Eye (tissue), 1 donor: Measurements from ENCODE around the gene C5orf15.
"Not testable (repeated sequence)": the region's sequence is repeated elsewhere in the genome, so short reads cannot be mapped to it uniquely, and the experiment has no call there.

Experiments used
- DNase-seq: peaks from one replicate; pipeline ENCODE4 v3.0.0-alpha.2; 2015

Gene C5orf15

DNA sequence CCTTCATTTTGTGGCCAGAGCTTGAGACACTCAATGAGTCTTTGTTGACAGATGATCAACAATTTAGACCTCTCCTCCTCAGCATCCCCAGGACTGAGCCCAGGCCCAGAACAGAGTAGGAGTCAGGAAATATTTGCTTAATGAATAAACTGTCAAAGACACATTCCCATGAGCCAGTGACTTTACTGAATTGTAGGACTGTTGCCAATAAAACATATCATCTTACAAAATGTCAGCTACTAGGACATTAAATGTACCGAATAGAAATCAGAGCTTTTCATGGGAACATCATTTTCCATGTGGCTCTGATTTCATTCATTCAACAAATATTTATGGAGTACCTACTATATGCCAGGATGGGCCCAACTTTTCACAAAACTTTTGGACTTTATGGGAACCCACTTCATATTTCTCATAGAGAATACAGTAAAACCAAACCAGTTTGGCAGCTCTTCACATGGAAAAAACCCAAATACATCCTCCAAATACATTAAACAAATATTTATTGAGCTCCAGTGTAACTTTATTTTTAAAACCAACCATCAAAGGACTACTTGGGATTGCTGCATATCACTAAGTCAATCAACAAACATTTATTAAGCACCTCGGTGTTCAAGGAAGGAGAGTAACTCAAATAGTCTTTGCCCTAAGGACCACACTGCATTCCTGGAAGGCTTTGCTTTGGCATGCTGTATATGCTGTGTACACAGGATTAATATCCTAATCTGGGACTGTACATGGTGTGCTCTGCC is 24.9 kb upstream of the C5orf15 start:
- DNase-seq = no peak

DNA sequence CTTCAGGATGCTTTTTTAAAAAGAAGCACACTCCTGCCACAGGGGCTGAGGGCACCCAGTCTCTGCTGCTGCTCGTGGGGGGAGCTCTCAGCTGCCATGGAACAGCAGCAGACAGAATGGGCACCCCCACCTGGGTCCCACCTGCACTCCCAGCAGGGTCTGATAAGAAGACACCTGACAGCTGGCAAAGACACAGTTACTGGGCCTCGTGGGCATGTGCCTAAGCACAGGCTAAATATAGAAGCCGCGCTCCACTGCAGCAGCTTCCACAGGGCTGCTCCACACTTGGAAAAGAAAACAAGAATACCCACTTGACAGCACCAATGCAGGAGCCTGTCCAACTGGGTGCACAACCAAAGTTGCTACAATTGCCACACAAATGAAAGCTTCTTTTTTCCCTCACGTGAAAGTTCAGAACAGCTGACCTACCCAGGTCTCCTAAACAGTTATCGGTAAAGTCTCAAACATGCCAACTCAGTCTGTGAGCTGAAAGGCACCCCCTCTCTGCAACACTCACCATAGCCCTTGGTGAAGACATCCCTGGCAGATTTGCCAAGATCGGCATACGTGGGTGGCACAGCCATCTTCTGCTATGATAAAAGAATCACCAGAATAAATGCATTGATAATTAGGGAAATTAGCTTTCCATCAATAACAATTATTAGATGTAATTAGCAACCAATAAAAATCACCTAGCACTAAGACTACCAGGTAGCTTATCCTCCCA is 24.2 kb upstream of the C5orf15 start:
- no peak for DNase-seq

DNA sequence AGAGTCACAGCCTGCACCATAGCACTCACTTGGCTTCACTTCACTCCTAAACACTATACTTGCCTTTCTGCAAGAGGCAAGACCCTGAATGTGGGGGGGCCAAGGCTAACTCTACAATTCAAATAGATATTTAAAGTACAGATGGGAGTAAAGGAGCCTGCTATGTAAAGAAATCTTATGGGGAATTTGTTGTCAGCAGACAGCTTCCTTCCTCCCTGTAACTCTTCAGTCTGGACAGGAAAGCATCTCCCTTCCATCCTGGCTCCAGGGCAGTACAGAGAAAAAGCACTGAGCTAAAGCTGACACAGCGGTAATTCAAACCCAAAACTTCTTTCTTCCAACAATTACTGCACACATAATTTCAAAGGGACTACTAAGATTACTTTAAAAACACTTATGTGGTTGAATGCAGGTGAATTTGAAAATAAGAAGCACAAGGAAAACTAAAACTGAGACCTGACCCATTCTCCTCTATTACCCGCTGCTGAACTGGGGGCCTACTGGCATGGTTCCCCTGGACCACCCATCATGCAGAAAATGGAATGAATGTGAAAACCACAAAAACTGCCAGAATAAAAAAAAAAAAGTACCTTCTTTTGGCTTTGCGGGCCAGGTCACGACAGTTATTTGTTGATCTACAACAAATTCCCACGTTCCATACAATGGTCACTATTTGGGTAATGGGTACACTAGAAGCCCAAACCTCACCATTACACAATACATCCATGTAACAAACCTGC is 22.9 kb upstream of the C5orf15 start:
- DNase-seq = no peak

GRCh38 chr5:133990396-133990795 is 22.0 kb upstream of the C5orf15 start:
- DNase-seq = no peak

DNA sequence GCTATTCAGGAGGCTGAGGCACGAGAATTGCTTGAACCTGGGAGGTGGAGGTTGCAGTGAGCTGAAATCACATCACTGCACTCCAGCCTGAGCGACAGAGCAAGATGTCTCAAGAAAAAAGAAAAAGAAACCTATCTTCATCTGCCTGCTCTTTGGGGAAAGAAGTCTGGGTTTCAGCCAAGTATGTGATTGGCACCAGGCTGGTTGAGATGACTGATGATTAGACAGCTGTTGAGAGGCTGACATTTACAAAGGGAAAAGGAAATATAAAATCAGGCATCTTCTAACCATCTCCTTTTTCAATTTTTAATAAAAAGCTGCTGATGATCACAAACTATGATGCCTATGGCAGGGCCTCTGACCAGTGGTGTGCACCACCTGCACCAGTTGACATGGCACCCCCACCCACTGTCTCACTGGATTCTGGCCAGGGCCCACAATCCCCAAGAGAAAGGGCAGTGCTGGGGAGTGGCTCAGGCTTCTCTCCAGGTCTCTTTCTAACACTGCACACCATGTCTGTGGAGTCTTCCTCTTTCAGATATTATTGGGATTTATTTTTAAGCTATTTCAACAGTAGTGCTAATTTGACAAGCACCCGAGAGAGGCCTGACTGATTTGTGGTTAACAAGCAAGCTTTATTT is 17.2 kb upstream of the C5orf15 start:
- no peak for DNase-seq

- DNase-seq = no peak
Measured at GRCh38 chr5:133983674-133984073, 15.2 kb upstream of the C5orf15 start.

- DNase-seq = no peak
Measured at GRCh38 chr5:133981714-133982113, 13.3 kb upstream of the C5orf15 start.

GRCh38 chr5:133980652-133981051 is 12.2 kb upstream of the C5orf15 start:
- no peak for DNase-seq

DNA sequence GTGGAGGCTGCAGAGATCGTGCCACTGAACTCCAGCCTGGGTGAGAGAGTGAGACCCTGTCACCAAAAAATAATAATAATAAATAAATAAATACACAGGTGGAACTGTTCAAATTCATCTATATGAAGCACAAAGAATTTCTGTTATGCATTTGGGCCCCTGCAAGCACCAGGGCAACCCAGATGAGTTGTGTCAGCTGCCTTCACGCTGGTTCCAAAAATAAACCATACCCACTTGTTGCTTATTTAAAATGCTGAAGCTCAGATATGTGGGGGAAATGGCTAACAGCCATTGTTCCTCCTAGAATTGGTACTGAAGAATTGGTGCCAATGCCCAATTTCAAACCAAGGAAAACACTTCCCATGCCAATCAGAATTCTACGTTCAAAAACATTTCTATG is 10.5 kb upstream of the C5orf15 start:
- DNase-seq = no peak

DNA sequence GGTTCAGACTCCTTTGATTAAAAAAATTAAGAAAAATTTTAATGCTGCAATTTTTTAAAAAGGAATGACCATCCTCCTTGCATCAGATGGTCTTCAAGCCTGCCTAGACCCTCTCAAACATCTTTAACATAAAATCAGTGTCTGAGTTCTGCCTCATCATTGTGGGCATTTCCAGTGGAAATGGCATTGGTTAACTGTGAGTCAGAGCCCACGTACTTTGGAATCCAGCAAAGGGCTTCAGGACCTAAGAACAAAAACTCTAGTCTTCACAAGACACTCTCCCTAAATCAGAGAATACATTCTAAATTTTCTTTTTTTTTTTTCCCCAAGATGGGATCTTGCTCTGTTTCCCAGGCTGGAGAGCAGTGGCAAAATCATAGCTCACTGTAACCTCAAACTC is 9.4 kb upstream of the C5orf15 start:
- no peak for DNase-seq

DNA sequence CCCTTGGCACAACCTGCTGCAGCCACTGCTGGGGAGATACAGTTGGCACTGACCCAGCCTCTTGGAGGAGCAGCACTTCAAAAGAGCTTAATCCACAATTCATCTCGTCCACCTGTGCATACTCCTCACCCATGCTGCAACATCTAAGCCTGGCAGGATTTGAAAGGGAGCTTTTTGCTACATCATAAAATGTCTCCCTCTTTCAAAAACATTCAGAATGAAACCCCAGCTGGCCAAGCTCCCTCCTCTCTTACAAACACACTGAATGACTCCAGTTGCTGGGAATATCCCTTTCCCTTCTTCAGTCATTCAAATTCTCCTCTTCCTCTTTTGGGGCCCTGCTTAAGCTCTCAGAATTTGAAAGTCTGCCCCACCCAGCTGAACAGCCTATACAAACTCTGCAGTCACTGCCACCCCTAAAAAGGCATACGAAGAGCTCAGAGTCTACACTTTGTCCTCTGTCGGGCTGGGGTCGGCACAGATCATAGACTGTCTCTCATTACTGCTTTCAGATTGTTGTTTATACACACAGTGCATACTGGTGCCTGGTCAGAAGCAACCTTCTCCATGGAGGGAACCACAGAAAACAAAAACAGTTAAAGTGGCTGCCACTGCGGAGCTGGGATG is 8.8 kb upstream of the C5orf15 start:
- DNase-seq = no peak

- not testable (repeated sequence) for DNase-seq
Measured at GRCh38 chr5:133975546-133975945, 7.1 kb upstream of the C5orf15 start.

GRCh38 chr5:133974142-133974541 is 5.7 kb upstream of the C5orf15 start:
- DNase-seq = no peak

DNA sequence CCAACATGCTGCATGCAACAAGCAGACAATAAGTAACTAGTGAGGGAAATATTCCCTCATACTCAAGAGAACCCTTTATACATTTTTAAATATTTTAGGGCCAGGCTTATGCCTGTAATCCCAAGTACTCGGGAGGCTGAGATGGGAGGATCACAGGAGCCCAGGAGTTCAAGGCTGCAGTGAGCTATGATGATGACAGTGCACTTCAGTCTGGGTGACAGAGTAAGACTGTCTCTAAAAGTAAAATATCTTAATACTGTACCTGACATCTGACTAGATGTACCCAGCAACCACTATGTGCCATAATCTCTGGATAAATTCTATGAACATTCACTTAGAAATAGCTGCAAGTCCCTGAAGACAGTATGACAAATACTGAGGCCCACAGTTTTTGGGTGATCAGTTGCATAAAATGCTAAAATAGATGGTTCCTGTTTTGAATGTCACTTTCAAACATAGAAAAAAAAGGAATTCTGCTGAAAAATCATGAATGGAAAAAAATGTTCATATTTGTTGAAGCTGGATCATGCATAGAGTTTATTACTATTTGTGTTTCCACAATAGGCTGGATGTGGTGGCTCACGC is 2.0 kb upstream of the C5orf15 start:
- DNase-seq = no peak

GRCh38 chr5:133969654-133970324 is 1.4 kb upstream of the C5orf15 start:
- no peak for DNase-seq

- no peak for DNase-seq
Measured at GRCh38 chr5:133967698-133968203, 674 bp downstream of the C5orf15 start.

GRCh38 chr5:133967124-133967523 is 1.3 kb downstream of the C5orf15 start:
- no peak for DNase-seq

GRCh38 chr5:133966090-133966489 is 2.3 kb downstream of the C5orf15 start:
- no peak for DNase-seq

DNA sequence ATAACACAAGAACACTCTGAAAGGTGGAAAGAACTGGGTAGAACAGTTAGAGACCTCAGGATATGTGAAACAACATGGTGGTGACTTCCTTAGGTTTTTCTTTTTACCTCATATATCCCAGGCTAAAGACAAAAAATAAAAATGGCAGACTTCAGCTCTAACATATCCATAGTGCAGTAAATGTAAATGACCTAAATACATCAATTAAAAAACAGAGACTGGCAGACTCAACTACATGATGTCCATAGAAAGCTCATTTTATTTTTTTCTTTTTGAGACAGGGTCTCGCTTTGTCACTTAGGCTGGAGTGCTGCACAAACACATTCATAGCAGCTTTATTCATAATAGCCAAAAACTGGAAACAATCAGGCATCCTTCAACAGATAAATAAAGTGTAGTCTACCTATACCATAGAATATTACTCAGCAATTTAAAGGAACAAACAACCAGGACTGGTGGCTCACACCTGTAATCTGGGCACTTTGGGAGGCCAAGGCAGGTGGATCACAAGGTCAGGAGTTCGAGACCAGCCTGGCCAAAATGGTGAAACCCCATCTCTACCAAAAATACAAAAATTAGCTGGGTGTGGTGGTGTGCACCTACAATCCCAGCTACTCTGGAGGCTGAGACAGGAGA is 4.8 kb downstream of the C5orf15 start:
- no peak for DNase-seq

DNA sequence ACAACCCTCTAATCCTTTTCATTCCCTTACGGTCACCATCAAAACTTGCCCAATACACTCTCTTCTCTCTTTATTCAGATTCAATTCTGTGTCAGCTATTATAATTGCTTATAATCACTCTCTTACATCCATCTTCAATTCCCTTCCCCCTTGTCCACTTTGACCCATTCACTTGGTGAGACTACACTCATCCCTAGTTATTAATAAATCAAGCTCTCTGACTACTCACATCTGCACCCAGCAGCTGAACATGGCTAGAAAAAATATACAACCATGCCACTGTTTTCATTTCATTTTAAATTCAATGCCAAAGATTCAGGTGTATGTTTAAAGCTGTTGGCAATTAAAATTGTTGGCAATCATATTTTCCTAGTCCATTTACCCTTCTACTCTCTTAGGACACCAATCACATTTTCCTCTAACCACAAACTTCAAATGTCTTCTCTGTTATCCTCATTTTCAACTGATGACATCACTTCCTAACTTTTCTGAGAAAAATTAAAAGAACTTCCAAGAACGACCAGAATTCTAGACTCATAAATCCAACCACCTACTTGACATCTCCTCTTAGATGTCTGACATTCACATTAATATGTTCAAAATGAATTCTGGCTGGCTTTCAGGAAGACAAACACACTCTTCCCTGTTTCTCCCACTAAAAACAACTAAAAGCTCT is 5.5 kb downstream of the C5orf15 start:
- no peak for DNase-seq

- DNase-seq = no peak
Measured at GRCh38 chr5:133962131-133962530, 6.3 kb downstream of the C5orf15 start.
